ENCODE results near the gene ZNF554.
"Not testable (repeated sequence)": the region's sequence is repeated elsewhere in the genome, so short reads cannot be mapped to it uniquely, and the experiment has no call there.

Gene ZNF554

DNA sequence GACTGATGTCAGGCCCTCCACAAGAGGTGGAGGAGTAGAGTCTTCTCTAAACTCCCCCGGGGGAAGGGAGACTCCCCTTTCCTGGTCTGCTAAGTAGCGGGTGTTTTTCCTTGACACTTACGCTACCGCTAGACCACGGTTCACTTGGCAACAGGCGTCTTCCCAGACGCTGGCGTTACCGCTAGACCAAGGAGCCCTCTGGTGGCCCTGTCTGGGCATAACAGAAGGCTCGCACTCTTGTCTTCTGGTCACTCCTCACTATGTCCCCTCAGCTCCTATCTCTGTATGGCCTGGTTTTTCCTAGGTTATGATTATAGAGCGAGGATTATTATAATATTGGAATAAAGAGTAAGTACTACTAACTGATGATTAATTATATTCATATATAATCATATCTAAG, 52.5 kb downstream of the ZNF554 start:
- DNase-seq, result not testable (repeated sequence)

DNA sequence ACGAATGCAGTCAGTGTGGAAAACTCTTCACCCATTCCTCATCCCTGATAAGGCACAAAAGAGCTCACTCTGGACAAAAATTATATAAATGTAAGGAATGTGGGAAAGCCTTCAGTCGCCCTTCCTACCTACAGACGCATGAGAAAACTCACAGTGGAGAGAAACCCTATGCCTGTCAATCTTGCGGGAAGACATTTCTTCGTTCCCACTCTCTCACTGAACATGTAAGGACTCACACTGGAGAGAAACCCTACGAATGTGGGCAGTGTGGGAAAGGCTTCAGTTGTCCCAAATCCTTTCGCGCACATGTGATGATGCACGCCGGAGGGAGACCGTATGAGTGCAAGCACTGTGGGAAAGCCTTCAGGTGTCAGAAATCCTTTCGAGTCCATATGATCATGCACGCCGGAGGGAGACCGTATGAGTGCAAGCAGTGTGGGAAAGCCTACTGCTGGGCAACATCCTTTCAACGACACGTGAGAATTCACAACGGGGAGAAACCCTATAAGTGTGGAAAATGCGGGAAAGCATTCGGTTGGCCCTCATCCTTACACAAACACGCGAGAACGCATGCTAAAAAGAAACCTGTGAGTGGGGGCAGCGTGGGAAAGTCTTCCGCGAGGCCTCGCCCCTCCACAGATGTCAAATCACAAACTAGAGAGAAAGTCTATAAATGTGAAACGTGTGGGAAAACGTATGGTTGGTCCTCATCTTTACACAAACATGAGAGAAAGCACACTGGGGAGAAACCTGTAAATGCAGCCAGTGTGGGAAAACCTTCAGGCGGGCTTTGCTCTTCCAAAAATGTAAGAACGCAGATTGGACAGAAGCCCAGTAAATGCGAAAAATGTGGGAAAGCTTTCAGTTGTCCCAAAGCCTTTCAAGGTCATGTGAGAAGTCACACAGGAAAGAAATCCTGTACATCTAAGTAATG, 58.0 kb downstream of the ZNF554 start:
- no peak for DNase-seq

DNA sequence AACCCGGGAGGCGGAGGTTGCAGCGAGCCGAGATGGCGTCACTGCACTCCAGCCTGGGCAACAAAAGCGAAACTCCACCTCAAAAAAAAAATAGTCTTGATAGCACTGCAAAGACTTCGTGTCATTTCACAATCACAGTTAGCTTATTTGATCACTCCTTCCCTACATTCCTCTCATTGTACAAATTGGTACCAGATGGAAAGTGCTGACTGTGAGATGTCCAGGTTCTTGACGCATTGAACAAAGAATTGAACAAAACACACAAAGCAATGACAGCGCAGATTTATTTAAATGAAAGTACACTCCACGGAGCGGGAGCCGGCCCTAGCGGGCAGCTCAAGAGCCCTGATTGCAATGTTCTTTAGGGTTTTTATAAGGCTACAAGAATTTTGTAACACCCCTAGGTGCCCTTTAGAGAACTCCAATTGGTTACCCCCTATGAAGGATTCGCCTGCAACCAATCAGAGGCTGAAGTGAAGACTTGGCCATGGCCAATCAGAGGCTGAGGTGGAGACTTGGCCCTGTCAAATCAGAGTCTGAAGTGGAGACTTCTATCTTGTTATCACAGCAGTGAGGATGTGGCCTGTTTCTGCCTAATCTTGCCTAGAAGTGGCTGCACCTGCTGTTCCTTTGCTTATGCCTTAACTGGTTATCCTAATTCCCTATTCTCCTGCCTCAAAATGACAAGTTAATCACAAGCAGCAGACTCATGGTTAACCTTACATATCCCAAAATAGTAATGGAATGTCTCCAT, 64.2 kb downstream of the ZNF554 start:
- no peak for DNase-seq

DNA sequence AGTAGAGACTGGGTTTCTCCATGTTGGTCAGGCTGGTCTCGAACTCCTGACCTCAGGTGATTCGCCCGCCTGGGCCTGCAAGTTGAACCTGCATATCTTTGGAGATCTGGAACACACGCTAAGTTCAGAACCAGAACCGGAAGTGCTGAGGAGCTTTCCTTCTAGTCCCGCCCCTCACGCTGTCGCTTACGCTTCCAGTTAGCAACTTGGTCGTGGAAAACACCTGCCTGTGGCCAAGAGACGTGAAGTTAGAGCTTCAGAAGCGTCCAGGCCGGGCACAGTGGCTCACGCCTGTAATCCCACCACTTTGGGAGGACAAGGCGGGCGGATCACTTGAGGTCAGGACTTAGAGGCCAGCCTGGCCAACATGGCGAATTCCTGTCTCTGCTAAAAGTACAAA, 66.1 kb downstream of the ZNF554 start:
- DNase-seq, result no peak
